HG03520 (cell line): ENCODE measurements around the gene BAHCC1.
"Not testable (repeated sequence)": the region's sequence is repeated elsewhere in the genome, so short reads cannot be mapped to it uniquely, and the experiment has no call there.

Experiments used
- ATAC-seq: cut with Tn5 transposase; IDR thresholded peaks from one replicate; pipeline ENCODE4 v1.9.1; 2021; ENCODE audit warnings: mild to moderate bottlenecking, moderate library complexity; ENCODE audit not compliant: unreplicated experiment

The BAHCC1 gene

GRCh38 chr17:81394921-81395599 is at the start of gene BAHCC1:
BAHCC1 (plus strand) TSS chr17:81395457; CDS start chr17:81399740, 4,283 bp downstream.
- ATAC-seq: no peak

GRCh38 chr17:81346090-81346907 is 49.0 kb upstream of the BAHCC1 start:
- peak; percentile 60 for ATAC-seq

GRCh38 chr17:81346908-81347349 is 48.3 kb upstream of the BAHCC1 start:
- ATAC-seq: no peak

GRCh38 chr17:81347437-81347836 is 47.8 kb upstream of the BAHCC1 start:
- no peak for ATAC-seq

GRCh38 chr17:81348097-81349055 is 46.9 kb upstream of the BAHCC1 start:
- ATAC-seq: no peak

- no peak for ATAC-seq
Measured at GRCh38 chr17:81349397-81350319, 45.6 kb upstream of the BAHCC1 start.

GRCh38 chr17:81350320-81350890 is 44.9 kb upstream of the BAHCC1 start:
- no peak for ATAC-seq

GRCh38 chr17:81351329-81352052 is 43.8 kb upstream of the BAHCC1 start:
- ATAC-seq: not testable (repeated sequence)

GRCh38 chr17:81352056-81352455 is 43.2 kb upstream of the BAHCC1 start:
- ATAC-seq: not testable (repeated sequence)

- ATAC-seq: no peak
Measured at GRCh38 chr17:81354252-81354953, 40.9 kb upstream of the BAHCC1 start.

- no peak for ATAC-seq
Measured at GRCh38 chr17:81354954-81355347, 40.3 kb upstream of the BAHCC1 start.

GRCh38 chr17:81359218-81359617 is 36.0 kb upstream of the BAHCC1 start:
- ATAC-seq: no peak

- ATAC-seq: not testable (repeated sequence)
Measured at GRCh38 chr17:81362001-81362400, 33.3 kb upstream of the BAHCC1 start.

GRCh38 chr17:81364278-81365147 is 30.7 kb upstream of the BAHCC1 start:
- ATAC-seq: no peak

GRCh38 chr17:81365148-81365600 is 30.1 kb upstream of the BAHCC1 start:
- no peak for ATAC-seq

- no peak for ATAC-seq
Measured at GRCh38 chr17:81365601-81366585, 29.4 kb upstream of the BAHCC1 start.
